SKM-1 treated with dmso at 0.1 percent for 144 hours (cell line): ENCODE measurements around the gene TRDMT1.

Experiments used
- DNase-seq: peaks from one replicate; lab custom pipeline; 2025; ENCODE audit not compliant: unreplicated experiment; lab: John Stamatoyannopoulos, UW

The TRDMT1 gene

GRCh38 chr10:17179002-17179401 lies 22.5 kb downstream of the TRDMT1 start:
- DNase-seq, result no peak

- no peak for DNase-seq
These were observed 23.5 kb downstream of the TRDMT1 start for GRCh38 chr10:17178006-17178405.

GRCh38 chr10:17177014-17177413 lies 24.5 kb downstream of the TRDMT1 start:
- no peak for DNase-seq

- DNase-seq, result no peak
These were observed 25.4 kb downstream of the TRDMT1 start for GRCh38 chr10:17176091-17176490.

GRCh38 chr10:17175551-17175950 lies 25.9 kb downstream of the TRDMT1 start:
- no peak for DNase-seq

GRCh38 chr10:17174626-17175025 lies 26.8 kb downstream of the TRDMT1 start:
- DNase-seq, result no peak

GRCh38 chr10:17171141-17171641 lies 30.3 kb downstream of the TRDMT1 start:
- DNase-seq, result no peak

- DNase-seq, result no peak
These were observed 31.7 kb downstream of the TRDMT1 start for GRCh38 chr10:17169803-17170202.

GRCh38 chr10:17166699-17167098 lies 34.8 kb downstream of the TRDMT1 start:
- DNase-seq, result no peak

- DNase-seq, result no peak
These were observed 38.6 kb downstream of the TRDMT1 start for GRCh38 chr10:17162828-17163227.

- no peak for DNase-seq
These were observed 39.7 kb downstream of the TRDMT1 start for GRCh38 chr10:17161775-17162174.

GRCh38 chr10:17157024-17157423 lies 44.4 kb downstream of the TRDMT1 start:
- no peak for DNase-seq

GRCh38 chr10:17155826-17156225 lies 45.6 kb downstream of the TRDMT1 start:
- no peak for DNase-seq

- no peak for DNase-seq
These were observed 47.4 kb downstream of the TRDMT1 start for GRCh38 chr10:17154116-17154515.

GRCh38 chr10:17153321-17153720 lies 48.2 kb downstream of the TRDMT1 start:
- no peak for DNase-seq

GRCh38 chr10:17151716-17152115 lies 49.8 kb downstream of the TRDMT1 start:
- DNase-seq, result no peak

GRCh38 chr10:17147884-17148489 lies 53.5 kb downstream of the TRDMT1 start:
- DNase-seq, result no peak

GRCh38 chr10:17146892-17147291 lies 54.6 kb downstream of the TRDMT1 start:
- DNase-seq, result no peak

- DNase-seq, result no peak
These were observed 56.2 kb downstream of the TRDMT1 start for GRCh38 chr10:17145239-17145638.

GRCh38 chr10:17144757-17145156 lies 56.7 kb downstream of the TRDMT1 start:
- DNase-seq, result no peak

GRCh38 chr10:17144032-17144431 lies 57.4 kb downstream of the TRDMT1 start:
- no peak for DNase-seq

GRCh38 chr10:17143055-17143690 lies 58.3 kb downstream of the TRDMT1 start:
- no peak for DNase-seq
